ENCODE data around the gene ZNF417.
A peak's percentile ranks its signal among the peaks of the same experiment; 100 is the strongest.
"Not testable (repeated sequence)": the region's sequence is repeated elsewhere in the genome, so short reads cannot be mapped to it uniquely, and the experiment has no call there.

ZNF417 gene

DNA sequence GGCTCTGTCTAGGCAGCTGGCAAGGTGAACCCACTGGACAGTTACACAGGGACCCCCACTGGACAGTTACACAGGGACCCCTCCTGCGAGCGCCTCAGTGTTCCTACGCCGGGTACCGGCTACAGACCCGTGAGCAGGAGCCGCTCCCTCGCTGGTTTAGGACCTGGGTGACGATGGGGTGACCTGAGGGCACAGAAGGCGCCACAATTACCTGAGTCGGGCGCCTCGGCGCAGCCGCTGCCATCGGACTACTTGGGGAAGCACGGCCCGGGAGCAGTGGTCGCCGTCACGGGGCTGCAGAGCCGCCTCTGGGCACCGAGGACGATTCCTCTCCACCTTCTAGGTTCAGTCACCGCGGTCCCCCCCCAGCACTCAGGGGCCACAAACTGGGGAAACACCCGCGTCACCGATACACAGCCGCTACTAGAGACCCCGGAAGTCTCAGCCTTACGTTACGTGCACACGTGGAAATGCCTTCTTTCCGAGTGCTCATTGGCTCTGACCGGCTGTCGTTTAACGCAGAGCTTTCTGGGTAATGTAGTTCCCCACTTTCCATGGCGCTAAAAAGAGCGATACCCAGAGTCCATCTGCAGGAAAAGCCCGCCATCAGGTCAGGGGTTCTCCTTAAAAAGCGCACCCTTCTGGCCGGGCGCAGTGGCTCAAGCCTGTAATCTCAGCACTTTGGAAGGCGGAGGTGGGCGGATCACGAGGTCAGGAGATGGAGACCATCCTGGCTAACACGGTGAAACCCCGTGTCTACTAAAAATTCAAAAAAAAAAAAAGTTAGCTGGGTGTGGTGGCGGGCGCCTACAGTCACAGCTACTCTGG, at the start of gene ZNF417:
TSS of gene ZNF417 (minus strand) at position 425 of the 828 bp plus-strand sequence. CDS start at position 244, 181 bp downstream.
- DNase-seq = peak; percentile 61 to 85

DNA sequence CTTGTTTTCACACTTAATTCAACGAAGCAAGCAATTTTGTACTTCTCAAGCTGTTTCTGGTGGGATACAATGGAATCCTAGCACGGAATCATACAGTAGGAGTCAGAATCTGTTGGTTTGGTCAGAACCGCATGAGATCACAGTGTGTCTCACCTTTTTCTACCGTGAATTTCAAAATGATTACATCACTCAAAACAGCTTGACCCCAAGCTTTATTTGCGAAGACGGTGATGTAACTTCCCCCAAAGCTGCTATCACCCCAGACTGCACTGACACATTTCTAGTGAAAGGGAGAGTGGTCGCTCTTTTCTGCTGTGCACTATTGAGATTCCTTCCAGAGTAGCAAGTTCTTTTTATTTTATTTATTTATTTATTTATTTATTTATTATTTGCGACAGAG, 48.4 kb upstream of the ZNF417 start:
- DNase-seq = no peak

DNA sequence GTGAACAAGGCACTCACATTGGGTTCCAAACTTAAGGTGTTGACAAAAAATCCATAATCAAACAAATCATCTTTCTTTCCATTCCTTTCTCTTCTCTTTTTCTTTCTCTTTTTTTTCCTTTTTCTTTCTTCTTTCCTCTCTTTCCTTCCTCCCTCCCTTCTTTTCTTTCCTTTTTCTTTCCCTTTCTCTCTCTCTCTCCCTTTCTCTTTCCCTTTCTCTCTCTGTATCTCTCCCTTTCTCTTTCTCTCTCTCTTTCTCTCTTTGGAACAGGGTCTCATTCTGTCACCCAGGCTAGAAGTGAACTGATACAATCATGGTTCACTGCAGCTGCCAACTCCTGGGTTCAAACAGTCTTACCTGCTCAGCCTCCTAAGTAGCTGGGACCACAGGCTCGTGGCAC, 45.4 kb upstream of the ZNF417 start:
- no peak for DNase-seq

DNA sequence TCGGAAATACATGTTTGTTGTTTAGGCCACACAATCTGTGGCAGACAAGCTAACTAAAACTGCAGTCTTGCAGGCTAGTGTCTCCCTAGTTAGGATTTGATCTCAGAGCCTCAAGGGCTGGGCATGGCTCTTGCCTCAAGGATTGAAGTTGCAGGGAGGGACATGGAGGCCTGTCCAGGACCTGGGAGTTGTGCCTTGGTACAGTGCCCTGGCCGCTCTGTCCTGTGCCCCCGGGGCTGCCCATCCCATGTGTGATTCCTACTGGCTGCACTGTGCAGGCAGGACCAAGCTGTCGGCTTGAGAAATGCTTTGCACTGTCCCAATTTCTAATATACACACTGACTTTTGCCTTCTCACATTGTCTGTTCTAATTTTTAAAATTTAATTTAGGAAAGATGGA, 38.6 kb upstream of the ZNF417 start:
- DNase-seq = no peak

DNA sequence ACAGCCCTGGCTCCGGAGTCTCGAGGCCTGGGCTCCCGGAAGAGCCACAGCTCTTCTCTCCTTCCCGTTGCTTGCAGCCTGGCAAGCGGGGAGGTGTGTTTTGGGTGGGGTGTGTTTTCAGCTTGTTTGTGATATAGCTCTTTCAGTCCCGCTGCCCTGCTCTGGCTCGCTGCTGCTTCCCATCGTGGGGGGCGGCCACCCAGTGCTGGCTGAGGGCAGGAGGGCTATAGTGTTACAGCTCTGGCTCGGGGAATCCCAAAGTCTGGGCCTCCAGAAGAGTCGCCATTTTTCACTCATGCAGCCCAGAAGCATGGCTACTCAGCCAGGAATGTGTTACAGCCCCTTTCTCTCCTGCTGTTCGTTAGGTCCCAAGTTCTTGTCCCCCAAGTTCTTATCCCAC, 33.3 kb upstream of the ZNF417 start:
- no peak for DNase-seq

DNA sequence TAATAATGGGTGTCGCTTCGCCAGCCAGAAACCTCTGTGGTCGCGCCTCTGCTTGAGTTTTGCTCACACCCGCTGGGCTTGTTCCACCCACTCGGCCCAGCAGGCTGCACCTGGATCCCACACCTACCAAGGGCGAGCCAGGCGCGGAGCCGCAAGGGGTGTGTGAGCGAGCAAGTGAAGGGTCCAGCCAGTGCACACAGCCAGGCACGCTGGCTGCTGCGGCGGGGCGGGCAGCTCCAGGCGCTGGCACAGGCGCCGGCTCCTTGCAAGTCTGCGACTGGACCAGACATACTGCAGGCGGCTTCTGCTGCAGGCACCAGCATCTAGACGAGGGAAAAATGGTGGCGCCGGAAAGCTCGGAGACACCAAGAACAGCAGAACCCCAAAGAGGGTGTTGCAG, 32.9 kb upstream of the ZNF417 start:
- no peak for DNase-seq

DNA sequence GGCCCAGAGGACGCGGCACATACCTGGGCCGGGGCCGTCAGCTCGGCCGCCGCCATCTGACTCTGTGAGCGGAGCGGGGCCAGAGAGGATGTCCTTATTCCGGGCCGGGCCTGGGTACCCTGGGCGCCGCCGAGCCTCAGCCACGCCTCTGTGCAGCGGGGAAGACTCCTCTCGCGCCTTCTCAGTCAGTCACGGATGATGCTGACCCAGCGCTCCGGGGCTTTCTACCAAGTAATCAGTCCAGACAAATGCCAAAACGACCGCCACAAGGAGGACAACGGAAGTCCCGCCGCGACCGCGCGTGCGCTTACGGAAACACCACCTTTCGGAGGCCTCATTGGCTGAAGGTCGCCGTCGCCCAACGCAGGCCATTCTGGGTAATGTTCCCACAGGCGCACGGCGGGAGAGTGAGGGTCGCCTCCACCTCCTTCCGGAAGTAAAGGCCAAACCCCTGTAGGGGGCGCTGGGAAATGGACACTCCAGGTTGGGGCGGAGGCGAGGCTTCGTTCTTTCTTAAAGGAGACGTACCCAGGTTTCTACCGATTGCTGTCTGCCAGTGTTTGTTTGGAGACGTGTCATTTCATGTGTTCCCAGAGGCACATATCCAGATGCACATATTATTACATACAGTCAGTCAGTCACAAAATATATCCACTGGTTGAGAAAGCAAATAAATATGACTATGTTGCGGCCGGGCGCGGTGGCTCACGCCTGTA, 31.2 kb upstream of the ZNF417 start, which contains the start of gene ZNF256:
TSS of gene ZNF256 (minus strand) at position 288 of the 716 bp plus-strand sequence. CDS start at position 56, 232 bp downstream.
- DNase-seq = peak; percentile 80 to 91

DNA sequence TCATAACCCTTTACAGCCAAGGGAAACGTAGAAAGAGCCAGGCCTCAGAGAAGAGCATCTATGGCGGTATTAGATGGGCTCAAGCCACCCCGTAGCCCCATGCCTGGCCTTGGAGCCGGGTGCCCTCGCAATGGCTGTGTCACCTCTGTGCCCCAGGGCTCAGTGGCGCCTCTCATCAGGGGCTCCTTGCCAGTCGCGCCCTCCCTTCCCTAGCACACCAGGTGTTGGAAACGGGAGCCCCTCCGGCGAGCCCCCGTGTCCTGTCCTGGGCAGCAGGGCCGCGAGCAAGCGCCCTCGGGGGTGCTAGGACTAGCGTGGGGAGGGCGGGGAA, 30.7 kb upstream of the ZNF417 start:
- DNase-seq = no peak

DNA sequence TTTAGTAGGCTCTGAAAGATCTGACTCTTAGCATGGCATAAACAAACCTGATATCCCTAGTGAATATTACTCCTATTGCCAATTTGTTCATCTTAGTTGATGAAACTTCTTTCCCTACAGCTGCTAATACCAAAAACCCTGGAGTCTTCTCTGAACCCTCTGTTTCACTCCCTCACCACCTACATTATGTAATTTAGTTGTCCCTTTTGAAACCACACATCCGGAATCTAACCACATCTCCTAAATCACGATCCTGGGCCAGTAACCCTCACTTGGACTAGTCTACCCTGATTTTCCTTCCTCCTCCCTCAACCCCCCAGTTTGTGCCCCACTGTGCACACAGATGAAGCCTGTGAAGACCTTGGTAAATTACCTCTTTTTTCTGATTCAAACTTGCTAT, 29.9 kb upstream of the ZNF417 start:
- DNase-seq = no peak

DNA sequence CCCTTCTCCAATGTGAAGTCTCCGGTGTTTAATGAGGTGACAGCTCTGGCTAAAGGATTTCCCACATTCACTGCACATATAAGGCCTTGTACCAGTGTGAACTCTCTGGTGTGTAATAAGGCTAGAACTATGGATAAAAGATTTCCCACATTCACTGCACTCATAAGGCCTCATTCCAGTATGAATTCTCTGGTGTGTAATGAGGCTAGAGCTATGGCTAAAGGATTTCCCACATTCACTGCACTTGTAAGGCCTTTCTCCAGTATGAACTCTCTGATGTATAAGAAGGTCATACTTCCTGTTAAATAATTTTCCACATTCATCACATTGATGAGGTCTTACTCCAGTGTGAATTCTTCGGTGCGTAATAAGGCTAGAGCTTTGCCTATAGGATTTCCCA, 25.2 kb upstream of the ZNF417 start:
- DNase-seq = no peak

DNA sequence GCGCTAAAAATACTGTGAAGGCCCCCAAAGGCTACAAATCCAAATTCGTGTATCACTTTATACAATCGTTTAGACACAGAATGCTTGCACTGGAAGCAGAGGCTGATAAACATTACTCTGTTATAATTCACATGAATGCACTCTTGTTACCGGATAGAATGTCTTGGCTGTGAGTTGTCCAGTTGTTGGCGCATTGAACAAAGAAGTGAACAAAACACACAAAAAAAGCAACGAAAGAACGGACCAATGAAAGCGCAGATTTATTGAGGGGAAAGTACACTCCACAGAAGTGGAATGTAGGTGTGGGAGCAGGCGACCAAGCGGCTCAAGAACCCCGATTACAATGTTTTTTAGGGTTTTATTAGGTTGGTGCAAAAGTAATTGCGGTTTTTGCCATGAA, 19.3 kb upstream of the ZNF417 start:
- DNase-seq = no peak

DNA sequence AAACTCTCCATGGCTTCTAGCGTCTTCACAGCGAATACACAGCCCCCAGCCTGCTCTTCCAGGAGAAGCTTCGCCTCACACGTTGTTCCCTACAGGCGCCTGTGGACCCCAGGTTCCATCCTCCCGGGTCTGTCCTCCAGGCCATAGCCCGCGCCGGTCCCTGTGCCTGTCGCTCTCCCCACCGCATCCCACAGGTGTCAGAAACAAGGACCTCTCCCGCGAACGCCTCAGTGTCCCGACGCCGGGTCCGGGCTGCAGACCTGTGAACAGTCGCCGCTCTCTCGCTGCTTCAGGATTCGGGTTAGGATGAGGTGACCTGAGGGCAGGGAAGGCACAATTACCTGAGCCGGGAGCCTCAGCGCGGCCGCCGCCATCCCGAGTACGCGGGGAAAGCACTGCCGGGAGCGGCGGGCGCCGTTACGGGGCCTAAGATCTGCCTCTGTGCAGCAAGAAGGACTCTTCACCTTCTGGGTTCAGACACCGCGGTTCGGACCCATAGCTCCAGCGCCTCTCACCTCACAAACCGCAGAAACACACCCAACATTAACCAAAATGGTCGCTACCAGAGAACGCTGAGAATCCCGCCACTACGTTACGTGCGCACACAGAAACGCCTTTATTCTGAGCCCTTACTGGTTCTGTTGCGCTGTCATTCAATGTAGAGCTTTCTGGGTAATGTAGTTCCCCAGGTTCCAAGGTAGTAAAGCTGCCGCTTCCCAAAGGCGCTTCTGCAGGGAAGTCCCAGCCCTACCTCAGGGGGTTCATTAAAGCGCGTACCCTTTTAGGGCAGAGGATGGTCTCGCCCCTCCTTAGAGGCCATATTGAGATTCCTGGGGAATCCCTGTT, 18.7 kb upstream of the ZNF417 start, which contains the start of gene ZNF418:
TSS of gene ZNF418 (minus strand) at position 583 of the 846 bp plus-strand sequence. CDS start 1,580 bp downstream, outside the sequence.
- DNase-seq = no peak

DNA sequence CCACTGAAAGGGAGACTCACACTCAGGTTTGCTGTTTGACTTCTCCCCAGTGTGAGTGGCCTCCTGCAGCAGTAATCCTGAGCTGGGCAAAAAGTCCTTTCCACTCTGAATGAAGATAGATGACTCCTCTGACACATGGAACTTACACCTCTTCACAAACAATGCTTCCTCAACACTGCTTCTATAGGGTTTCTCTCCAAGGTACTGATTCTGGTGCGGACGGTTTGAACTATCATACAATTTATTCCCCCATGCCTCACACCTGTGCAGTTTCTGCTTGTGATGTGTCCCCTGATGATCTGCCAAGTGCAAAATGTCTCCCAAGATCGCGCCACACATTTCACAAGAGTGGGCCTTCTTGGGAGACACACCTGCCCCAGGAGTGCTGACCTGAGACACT, 11.2 kb upstream of the ZNF417 start:
- DNase-seq = no peak

DNA sequence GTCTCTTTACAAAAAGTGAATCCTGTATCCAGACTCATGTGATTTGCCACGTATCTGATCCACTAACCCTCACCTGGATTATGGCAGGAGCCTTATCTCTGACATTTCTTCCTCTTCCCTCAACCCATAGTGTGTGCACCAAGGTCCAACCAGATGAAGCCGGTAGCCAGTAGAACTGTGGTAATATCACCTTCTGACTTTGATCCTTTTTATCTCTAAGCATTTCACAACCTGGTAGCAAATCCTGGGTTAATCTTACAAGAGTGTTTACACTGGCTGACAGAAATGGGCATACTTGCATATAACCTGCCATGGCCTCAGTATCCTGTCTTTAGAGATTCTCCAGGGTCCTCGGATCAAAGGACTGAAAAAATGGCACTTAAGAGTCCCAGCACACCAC, 1.9 kb downstream of the ZNF417 start:
- no peak for DNase-seq

DNA sequence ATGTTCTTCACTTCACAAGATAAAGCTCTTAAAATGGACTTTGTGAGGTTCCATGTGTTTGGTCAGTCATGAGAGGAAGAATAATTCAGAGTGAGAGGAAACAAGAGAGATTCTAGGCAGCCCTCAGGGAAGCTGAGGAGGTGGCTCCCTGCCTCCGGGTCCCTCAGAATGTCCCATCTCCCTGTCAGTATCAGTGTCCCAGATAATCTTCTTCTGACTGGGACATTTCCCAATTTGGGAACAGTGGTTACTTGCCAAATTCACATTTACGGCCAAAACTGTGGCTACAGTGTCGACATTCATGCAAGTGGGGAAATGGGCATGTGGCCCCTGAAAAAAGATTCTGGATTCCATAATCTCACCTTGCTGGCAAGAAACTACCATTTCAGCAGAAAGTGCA, 9.0 kb downstream of the ZNF417 start:
- DNase-seq = no peak

DNA sequence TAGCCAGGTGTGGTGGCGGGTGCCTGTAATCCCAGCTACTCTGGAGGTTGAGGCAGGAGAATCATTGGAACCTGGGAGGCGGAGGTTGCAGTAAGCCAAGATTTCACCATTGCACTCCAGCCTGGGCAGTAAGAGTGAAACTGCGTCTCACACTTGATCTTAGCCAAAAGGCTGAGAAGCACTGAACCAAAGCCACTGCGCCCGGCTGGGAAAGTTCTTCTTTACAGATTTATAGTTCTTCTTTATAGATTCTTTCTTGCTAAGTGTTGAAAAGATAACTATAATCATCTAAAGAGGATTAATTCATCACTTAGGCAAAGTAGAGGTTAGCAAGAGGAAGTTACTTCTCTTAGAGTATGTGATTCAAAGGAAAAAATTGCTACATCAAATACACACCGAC, 11.1 kb downstream of the ZNF417 start:
- no peak for DNase-seq

DNA sequence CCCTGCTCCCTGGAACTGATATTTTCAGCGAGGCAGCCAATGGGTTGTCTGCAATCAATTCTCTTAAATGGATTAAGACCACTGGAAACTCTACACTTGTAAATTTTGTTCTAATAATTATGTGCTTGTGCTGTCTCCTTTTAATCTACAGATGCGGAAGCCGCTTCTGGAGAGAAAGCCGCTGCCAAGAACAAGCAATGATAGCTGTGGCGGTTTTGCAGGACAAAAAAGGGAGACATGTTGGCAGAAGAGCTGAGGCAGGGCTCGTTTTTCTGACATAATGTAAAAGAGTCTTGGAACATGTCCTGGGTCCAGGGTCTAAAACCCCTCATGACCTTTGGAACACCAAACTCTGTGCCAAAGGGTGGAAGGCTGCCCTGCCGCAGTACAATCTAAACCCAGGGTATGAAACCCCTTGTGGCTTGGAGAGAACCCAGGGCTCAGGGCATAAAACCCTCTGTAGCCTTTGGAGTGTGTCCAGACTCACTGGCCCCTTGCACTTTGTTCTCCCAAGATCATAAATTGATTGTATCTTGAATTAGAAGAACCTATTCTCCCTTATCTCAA, 12.7 kb downstream of the ZNF417 start:
- no peak for DNase-seq

DNA sequence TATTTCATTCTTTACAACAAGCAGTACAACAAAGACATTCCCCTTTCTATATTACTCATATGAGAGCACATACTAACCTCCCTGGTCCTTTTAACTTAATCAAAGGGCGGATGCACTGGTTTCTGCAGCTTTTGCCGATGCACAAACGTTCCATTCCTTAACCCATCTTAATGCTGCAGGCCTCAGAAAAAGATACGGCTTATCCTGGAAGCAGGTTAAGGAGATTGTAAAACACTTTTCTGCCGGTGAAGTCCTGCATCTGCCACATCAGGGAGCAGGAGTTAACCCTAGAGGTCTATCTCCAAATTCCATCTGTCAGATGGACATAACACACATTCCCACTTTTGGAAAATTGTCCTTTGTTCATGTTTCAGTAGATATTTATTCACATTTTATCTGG, 16.1 kb downstream of the ZNF417 start:
- DNase-seq = no peak

DNA sequence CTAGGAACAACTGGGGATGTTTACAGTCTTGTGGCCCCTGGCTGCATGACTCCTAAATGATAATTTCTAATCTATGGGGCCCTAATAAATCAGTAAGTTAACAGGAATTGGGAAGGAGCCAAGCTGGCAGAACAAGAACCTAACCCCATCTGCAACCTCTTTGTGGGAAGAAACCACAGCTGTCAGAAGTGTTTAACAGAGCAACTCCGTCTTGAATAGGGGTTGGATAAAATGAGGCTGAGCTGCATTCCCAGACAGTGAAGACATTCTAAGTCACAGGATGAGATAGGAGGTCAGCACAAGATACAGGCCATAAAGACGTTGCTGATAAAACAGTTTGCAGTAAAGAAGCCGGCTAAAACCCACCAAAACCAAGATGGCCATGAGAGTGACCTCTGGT, 25.7 kb downstream of the ZNF417 start:
- not testable (repeated sequence) for DNase-seq

DNA sequence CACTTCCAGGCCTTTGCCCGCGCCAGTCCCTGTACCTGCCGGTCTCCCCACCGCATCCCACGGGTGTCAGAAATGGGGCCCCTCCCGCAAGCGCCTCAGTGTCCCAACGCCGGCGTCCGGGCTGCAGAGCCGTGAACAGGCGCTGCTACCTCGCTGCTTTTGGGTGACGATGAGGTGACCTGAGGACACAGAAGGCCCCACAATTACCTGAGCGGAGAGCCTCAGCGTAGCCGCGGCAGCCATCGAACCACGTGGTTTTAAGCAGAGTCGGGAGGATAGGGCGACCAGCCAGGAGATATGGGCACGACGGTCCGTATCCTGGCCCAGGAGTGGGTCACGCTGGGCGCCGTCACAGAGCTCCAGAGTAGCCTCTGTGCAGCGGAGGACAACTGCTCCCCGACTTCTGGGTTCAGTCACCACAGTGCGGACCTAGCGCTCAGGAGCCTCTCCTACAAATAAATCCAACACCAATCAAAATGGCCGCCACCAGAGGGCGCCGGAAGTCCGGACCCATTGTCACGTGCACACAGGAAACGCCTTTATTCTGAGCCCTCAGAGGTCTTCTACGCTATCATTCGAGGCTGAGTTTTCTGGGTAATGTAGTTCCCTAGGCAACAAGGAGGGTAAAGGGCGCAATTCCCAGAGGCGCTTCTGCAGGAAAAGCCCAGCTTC, 27.7 kb downstream of the ZNF417 start, which contains the start of gene ZNF814:
TSS of gene ZNF814 (minus strand) at position 478 of the 672 bp plus-strand sequence. CDS start at position 243, 235 bp downstream.
- no peak for DNase-seq

DNA sequence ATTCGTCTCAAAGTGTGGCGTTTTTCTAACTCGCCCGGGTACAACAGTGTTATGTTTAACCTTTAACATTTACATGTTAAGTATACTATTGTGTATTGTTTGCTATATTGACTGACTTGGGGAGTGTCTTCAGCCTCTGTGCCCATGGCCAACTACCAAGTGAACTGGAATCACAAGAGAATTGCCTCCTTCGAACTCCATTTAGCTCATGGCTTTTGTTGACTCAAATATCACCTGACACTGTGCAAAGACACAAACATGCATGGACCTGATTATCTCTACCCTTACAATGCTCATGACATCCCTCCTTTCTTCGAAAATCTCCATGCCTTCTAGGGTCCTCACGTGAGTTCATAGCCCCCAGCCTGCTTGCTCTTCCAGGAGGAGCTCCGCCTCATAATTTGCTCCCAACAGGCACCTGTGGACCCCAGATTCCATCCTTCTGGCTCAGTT, 28.3 kb downstream of the ZNF417 start:
- DNase-seq = no peak

Measured in NCI-H187 (cell line).